Activated naive CD8-positive, alpha-beta T cell treated with anti-CD3 and anti-CD28 coated beads, Interleukin-2, amount 10 ng/mL, durations not matched to agents 7 days and 5 days (primary cell): ENCODE results near the gene CD86. TPM values are rescaled to one million over a fixed set of nuclear protein-coding genes. Genes with fewer than 3 reads are reported as not detected.

Source experiments
- ATAC-seq: fragments of 150-1000 bp; cut with Tn5 transposase; one replicate; pipeline ENCODE4 v1.10.0; 2021; ENCODE audit warnings: low read depth, moderate library complexity
- POLR2A ChIA-PET: fragments of 350-600 bp; sonication (Branson Sonifier 250); formaldehyde crosslinking; loops from one replicate; lab custom pipeline; 2021; ENCODE audit warnings: antibody characterized with exemption; lab: Charles Lee
- DNase-seq: peaks from one replicate; pipeline ENCODE4 v3.0.0; 2021
- H3K27ac Mint-ChIP-seq: one replicate; pipeline ENCODE4 v1.8.0; 2022; ENCODE audit warnings: mild to moderate bottlenecking, mixed read lengths
- H3K27me3 Mint-ChIP-seq: one replicate; pipeline ENCODE4 v1.8.0; 2022; ENCODE audit warnings: mild to moderate bottlenecking, moderate library complexity, mixed read lengths
- H3K36me3 Mint-ChIP-seq: one replicate; pipeline ENCODE4 v1.8.0; 2021; ENCODE audit warnings: mild to moderate bottlenecking, mixed read lengths
- H3K4me1 Mint-ChIP-seq: one replicate; pipeline ENCODE4 v1.8.0; 2021; ENCODE audit warnings: mixed read lengths
- H3K4me3 Mint-ChIP-seq: one replicate; pipeline ENCODE4 v1.8.0; 2022; ENCODE audit warnings: mild to moderate bottlenecking, moderate library complexity, mixed read lengths
- H3K9me3 Mint-ChIP-seq: one replicate; pipeline ENCODE4 v1.8.0; 2021; ENCODE audit warnings: mixed read lengths
- total RNA-seq, 2 experiments: library from RNA; stranded (reverse); gene quantifications; one replicate each; pipeline ENCODE4 v1.2.3, GENCODE V29; 2021

Gene CD86, protein sequence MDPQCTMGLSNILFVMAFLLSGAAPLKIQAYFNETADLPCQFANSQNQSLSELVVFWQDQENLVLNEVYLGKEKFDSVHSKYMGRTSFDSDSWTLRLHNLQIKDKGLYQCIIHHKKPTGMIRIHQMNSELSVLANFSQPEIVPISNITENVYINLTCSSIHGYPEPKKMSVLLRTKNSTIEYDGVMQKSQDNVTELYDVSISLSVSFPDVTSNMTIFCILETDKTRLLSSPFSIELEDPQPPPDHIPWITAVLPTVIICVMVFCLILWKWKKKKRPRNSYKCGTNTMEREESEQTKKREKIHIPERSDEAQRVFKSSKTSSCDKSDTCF
- 1 to 10 TPM in 1 of 2 experiments, under 1 TPM in 1; 0.42 to 1.0 TPM for total RNA-seq

DNA sequence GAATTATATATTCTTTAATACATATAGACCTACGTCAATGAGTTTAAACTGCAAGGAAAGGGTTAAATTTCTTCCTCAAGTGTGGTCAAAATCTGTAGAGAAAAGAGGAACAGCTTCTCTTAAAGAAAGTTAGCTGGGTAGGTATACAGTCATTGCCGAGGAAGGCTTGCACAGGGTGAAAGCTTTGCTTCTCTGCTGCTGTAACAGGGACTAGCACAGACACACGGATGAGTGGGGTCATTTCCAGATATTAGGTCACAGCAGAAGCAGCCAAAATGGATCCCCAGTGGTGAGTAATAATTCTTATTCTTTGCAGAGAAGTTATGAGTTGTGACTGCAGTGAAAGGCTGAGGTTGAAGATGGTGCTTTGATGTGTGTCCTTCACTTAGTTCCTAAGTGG lies at the start of gene CD86:
Gene CD86 (plus strand): TSS at position 148 of the 400 bp plus-strand sequence. CDS start 128 bp downstream, at position 276.
- POLR2A ChIA-PET = no interaction called here
- Mint-ChIP-seq H3K36me3 (no peaks in the 10 kb centered on the region), H3K27ac (no peak within 1 kb of the TSS), H3K4me1 (no peaks in the 10 kb centered on the region), H3K4me3 (no peak within 1 kb of the TSS), H3K27me3 (peaks cover 48% of the 10 kb centered on the region), H3K9me3 (no peaks in the 10 kb centered on the region)
- no peak for ATAC-seq
- no peak for DNase-seq

DNA sequence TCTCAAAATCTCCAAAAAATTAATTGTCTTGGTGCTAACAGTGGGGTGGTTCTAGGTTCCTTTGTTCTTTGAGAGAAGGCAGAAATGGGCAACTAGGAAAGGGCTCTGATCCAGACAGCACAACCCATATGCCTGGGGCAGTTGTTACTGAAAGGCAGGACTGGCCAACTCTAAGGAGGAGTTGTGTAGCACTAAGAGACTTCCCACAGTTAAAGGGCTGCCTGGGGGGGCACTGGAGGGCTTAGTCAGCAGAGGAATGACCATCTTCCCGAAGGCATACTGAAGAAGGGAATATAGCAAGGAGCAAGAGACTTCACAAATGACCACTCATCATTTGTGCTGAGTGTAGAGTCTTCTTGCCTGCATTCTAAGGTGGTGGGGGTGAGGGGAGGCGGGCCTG lies 48.9 kb upstream of the CD86 start:
- ATAC-seq = no peak
- Mint-ChIP-seq H3K27ac (no peak overlapping the region), H3K4me3 (no peak overlapping the region), H3K36me3 (no peaks in the 10 kb centered on the region), H3K27me3 (peaks cover 26% of the 10 kb centered on the region), H3K4me1 (no peaks in the 10 kb centered on the region), H3K9me3 (no peaks in the 10 kb centered on the region)
- POLR2A ChIA-PET = no interaction called here
- DNase-seq = no peak

DNA sequence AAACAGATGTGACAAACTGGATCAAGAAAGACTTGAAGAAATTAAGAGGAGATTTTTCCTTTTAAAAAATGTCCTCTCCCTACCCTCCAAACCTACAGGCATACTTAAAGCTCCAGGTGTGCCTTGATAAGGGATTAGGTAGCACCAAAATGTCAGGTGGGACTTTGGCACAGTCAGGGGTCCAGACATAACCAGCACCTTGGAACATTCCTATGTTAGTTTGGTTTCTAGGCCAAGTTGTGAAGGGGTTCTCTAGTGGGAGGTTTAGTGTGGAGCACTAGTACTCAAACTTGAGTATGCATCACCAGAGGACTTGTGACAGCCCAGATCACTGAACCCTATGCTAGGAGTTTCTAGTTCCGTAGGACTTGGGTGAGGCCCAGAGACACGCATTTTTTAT lies 47.0 kb upstream of the CD86 start:
- POLR2A ChIA-PET = no interaction called here
- H3K4me3 Mint-ChIP-seq = no peak overlapping the region
- no peak overlapping the region for H3K27ac Mint-ChIP-seq
- peaks cover 28% of the 10 kb centered on the region for H3K27me3 Mint-ChIP-seq
- no peaks in the 10 kb centered on the region for H3K36me3 Mint-ChIP-seq
- no peak for DNase-seq
- H3K4me1 Mint-ChIP-seq = no peaks in the 10 kb centered on the region
- ATAC-seq = no peak
- no peaks in the 10 kb centered on the region for H3K9me3 Mint-ChIP-seq

DNA sequence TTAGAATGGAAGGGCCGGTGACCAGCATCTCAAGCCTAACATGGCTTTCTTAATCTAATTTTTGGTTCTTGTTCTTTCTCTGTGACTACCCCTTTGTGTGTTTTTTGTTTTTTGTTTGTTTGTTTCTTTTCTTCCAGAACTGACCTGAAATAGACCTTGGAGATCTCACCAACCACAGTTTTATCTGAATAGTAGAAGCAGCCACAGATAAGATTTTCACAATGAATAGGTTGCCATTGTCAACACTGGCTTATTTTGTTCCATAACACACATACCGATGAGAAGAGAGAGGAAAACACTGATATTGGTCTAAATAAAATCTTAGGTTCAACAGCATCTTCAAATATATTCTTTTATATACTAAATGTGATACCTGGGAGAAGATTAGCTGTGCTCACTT lies 44.7 kb upstream of the CD86 start:
- Mint-ChIP-seq H3K4me1 (no peaks in the 10 kb centered on the region), H3K9me3 (no peaks in the 10 kb centered on the region), H3K4me3 (no peak overlapping the region), H3K27me3 (peaks cover 27% of the 10 kb centered on the region), H3K36me3 (no peaks in the 10 kb centered on the region), H3K27ac (no peak overlapping the region)
- DNase-seq (no peak), ATAC-seq (no peak)
- POLR2A ChIA-PET = no interaction called here

DNA sequence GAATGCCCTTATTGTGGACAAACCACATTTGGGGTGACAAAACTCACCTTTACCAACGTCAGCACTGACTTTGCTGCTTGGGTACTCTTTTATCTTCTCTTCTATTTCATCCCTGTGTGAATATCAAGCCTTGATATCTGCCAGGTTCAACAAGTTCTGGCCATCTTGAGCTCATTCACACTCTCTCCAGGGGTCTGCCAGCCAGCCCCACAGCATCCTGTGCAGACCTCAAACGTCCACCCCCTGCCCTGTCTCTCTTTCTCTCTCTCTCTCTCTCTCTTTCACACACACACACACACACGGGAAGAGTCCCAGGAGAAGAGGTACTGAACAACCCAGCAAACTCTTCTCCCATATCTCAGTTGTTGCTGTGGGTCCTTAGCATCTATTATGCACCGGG lies 43.8 kb upstream of the CD86 start:
- no peaks in the 10 kb centered on the region for H3K36me3 Mint-ChIP-seq
- no peak overlapping the region for H3K4me3 Mint-ChIP-seq
- ATAC-seq = no peak
- no peak for DNase-seq
- H3K4me1 Mint-ChIP-seq = no peaks in the 10 kb centered on the region
- H3K9me3 Mint-ChIP-seq = peaks cover 2% of the 10 kb centered on the region
- POLR2A ChIA-PET = no interaction called here
- no peak overlapping the region for H3K27ac Mint-ChIP-seq
- H3K27me3 Mint-ChIP-seq = peaks cover 24% of the 10 kb centered on the region

DNA sequence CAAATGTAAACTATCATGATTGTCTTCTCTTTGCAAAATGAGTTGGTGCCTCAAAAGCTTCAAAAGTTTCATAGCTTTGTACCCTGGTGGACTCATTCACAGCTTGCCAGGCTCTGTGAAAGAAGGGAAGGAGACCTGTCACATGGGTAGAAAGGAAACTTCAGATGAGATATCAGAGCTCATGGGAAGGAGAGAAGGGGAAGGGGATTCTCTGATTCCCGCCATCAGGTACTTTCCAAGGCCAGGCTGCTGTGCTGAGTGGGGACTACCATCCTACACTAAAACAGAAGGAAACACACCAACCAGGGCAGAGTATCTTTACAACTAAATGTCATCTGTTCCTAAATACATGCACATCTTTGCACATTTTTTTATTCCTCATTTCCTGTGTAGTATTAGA lies 42.3 kb upstream of the CD86 start:
- Mint-ChIP-seq H3K4me1 (no peaks in the 10 kb centered on the region), H3K9me3 (peaks cover 2% of the 10 kb centered on the region), H3K4me3 (no peak overlapping the region), H3K27ac (no peak overlapping the region), H3K36me3 (no peaks in the 10 kb centered on the region), H3K27me3 (peaks cover 30% of the 10 kb centered on the region)
- ATAC-seq = no peak
- POLR2A ChIA-PET = interaction anchor here (0.5 kb wide), 1 partner anchor 1382 kb away, joined by 3 read pairs; no protein-coding TSS in a partner anchor
- no peak for DNase-seq

DNA sequence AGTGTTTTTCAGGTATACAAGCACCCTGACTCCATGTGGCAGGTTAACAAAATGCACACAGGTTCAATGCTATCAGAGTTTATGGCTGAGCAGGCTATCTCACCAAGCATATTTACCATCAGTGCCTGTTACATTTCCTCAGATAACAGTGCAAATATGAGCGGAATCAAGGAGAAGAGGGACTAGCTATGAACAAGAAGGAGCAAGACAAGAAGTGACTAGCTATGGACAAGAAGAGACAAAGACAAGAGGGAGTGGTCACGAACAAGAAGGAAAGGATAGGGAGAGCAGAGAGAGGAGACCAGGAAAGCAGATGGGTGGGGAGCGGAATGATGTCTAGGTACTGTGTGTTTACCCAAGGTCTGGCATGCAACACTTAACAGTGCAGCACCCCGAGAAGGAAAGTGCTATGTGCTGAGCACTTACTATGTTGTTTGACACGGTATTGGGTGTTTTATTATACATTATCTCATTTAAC lies 41.7 kb upstream of the CD86 start:
- no peaks in the 10 kb centered on the region for H3K4me1 Mint-ChIP-seq
- POLR2A ChIA-PET = no interaction called here

DNA sequence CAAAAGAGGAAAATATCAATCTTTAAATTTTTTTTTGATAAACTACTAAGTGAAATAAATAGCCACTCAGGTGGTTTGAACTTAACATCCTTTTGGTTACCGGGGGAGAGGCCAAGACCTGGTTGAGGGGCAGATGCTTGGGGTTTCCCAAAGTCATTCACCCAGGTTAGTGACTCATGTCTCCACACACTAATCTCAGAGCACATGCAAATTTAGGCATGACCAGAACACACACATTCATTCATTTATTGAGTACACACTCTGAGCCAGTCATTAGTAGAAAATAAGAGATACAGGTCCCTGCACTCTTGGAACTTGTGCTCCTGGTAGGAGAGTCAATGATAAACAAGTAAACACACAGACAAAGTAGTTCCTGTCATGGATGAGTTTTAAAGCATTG lies 40.4 kb upstream of the CD86 start:
- POLR2A ChIA-PET = no interaction called here
- H3K27ac Mint-ChIP-seq = no peak overlapping the region
- ATAC-seq (no peak), DNase-seq (no peak)
- peaks cover 41% of the 10 kb centered on the region for H3K27me3 Mint-ChIP-seq
- no peaks in the 10 kb centered on the region for H3K4me1 Mint-ChIP-seq
- H3K36me3 Mint-ChIP-seq = no peaks in the 10 kb centered on the region
- no peak overlapping the region for H3K4me3 Mint-ChIP-seq
- H3K9me3 Mint-ChIP-seq = peaks cover 2% of the 10 kb centered on the region

More for the DNA sequence above, 41.7 kb upstream of the CD86 start:
- ATAC-seq (no peak), DNase-seq (no peak)
- H3K4me3 Mint-ChIP-seq = no peak overlapping the region
- no peak overlapping the region for H3K27ac Mint-ChIP-seq
- peaks cover 2% of the 10 kb centered on the region for H3K9me3 Mint-ChIP-seq
- H3K36me3 Mint-ChIP-seq = no peaks in the 10 kb centered on the region
- H3K27me3 Mint-ChIP-seq = peaks cover 32% of the 10 kb centered on the region

DNA sequence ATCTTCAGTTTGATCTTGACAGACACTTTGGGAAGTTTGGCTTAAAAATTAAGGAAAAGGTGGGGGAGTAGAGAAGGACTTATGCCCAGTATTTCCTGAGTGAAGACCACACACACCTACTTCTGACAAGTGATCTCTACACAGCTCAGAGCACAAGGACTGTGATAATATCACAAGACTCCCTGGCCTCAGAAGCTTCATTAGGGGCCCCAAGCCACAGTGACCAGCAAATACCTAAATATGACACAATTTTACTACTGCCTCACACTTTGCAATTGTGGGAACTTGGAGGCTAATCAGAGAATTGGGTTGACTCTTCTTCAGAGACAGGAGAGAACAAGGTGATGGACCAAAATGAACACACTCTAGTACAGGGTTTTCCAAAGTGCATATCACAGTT lies 35.7 kb upstream of the CD86 start:
- POLR2A ChIA-PET = no interaction called here
- Mint-ChIP-seq H3K4me3 (no peak overlapping the region), H3K27ac (no peak overlapping the region), H3K4me1 (peaks cover 4% of the 10 kb centered on the region), H3K9me3 (peaks cover 2% of the 10 kb centered on the region), H3K27me3 (peaks cover 44% of the 10 kb centered on the region), H3K36me3 (no peaks in the 10 kb centered on the region)
- ATAC-seq = no peak
- no peak for DNase-seq

DNA sequence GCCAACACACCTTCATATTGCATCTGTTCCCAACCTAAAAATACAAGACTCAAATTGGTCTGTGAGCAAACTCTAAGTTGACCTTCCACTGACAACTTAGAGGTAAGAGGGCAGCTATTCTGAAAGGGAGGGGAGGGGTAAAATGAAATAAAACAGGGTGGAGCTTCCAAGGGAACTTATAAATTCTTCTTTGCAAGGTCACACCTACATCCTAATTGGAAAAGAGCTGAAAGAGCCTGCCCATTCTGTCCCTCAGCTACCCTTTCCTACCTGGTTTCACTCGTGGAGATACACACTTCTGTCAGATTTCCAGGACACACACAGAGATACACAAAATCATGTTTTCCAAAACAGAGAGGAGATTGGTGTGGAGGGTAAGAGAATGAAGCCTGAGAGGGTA lies 34.1 kb upstream of the CD86 start:
- ATAC-seq (no peak), DNase-seq (no peak)
- H3K4me1 Mint-ChIP-seq = peaks cover 4% of the 10 kb centered on the region
- peaks cover under 1% of the 10 kb centered on the region for H3K9me3 Mint-ChIP-seq
- H3K27ac Mint-ChIP-seq = no peak overlapping the region
- H3K4me3 Mint-ChIP-seq = peak overlapping the region; percentile 7
- H3K27me3 Mint-ChIP-seq = peaks cover 45% of the 10 kb centered on the region
- H3K36me3 Mint-ChIP-seq = no peaks in the 10 kb centered on the region
- POLR2A ChIA-PET = no interaction called here

DNA sequence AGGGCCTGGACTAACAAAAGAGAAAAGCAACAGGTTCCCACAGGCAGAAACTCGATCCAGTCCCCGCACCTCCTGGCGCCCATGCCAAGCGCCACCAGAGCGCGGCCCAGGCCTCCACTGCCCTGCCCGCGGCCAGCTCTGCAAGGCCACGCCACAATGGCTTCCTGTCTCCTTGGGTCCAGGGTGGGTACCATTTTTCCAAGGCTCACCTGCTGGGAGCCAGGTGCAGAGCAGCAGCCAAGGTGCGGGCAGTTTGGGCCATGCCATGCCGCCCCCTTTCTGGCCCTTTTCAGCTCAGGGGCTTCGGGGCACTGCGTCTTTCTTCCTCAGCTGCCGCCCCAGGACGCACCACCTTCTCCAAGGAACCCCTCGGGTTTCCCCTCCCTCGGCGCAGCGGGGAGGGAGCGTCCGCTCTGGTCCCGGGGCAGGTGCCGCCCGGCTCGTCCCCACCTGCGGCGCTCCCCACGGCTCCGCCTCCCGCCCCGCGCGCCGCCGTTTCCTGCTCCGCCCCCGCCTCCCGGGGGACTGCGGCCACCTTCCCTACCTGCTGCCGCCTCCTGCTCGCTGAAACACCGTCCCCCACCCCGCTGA lies 33.3 kb upstream of the CD86 start, which contains the start of gene ILDR1:
Gene ILDR1 (minus strand): TSS at position 437 of the 591 bp plus-strand sequence. CDS start 170 bp downstream, at position 267.
- ATAC-seq = peak; percentile 70
- peak; percentile 54 for DNase-seq
- H3K4me3 Mint-ChIP-seq = peak within 1 kb of the TSS; percentile 80
- H3K9me3 Mint-ChIP-seq = no peaks in the 10 kb centered on the region
- H3K4me1 Mint-ChIP-seq = peaks cover 4% of the 10 kb centered on the region
- peaks cover 45% of the 10 kb centered on the region for H3K27me3 Mint-ChIP-seq
- no peaks in the 10 kb centered on the region for H3K36me3 Mint-ChIP-seq
- no peak within 1 kb of the TSS for H3K27ac Mint-ChIP-seq
- POLR2A ChIA-PET = no interaction called here

DNA sequence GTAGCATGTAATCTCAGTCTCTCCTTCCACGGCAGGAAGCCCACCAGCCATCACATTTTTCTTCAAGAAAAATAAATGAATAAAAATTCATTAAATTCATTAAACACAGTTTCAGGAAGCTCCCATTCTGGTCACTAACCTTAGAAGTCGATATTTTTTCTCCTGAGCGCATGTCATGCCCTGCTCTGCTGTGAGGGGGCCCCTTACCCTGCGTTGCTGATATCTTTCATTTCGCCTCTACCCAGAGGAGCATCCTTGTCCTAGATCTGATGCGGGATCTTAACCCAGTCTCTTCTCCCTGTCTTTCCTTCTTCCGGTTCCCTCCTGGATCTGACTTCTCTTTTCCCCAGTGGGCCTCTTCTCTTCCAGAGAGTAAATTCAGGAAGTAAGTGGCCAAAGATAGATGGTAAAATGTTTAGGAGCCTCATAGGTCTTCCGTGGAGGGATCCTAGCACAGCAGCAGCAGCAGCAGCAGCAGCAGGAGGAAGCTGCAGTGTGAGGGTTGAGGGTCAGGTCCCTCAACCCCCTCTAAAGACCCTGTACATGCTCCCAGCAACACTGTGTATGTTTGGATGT lies 31.7 kb upstream of the CD86 start:
- ATAC-seq (no peak), DNase-seq (no peak)
- Mint-ChIP-seq H3K9me3 (no peaks in the 10 kb centered on the region), H3K4me1 (peaks cover 4% of the 10 kb centered on the region), H3K4me3 (no peak overlapping the region), H3K27ac (no peak overlapping the region), H3K27me3 (peaks cover 40% of the 10 kb centered on the region), H3K36me3 (no peaks in the 10 kb centered on the region)
- POLR2A ChIA-PET = no interaction called here

DNA sequence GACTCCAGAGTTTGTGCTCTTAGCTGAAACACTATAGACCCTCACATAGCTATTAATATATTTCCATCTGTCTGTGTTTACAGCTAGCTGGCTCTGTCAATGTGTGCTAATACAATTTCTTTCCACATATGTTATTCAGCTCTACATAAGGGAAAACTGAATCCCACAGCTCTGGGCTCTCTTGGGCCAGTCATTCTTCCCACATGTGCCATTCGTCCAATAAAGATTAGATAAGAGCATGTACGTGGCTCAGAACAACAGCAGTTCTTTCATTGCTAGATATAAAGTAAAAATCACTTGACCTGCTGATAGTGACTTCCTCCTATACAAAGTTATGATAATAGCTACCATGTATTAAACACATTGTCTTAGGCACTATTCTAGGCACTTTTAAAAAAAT lies 30.4 kb upstream of the CD86 start:
- ATAC-seq = no peak
- H3K4me3 Mint-ChIP-seq = no peak overlapping the region
- POLR2A ChIA-PET = no interaction called here

DNA sequence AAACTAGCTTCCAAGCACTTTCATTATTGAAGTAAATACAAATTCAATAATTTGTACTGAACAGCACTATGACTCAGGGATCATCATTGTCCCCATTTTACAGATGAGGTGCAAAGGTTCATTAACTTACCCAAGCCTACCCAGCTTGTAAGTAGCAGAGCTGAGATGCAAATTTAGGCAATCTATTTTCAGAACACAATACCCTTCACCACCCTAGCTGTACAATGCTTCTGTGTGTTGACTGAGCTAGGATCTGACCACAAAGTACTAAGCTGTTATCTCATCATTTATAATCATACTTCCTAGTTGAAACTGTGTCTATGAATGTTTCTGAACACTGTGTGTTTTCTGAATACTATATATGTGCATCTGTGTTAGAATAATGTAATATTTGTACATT lies 29.9 kb upstream of the CD86 start:
- Mint-ChIP-seq H3K36me3 (no peaks in the 10 kb centered on the region), H3K27me3 (peaks cover 24% of the 10 kb centered on the region), H3K27ac (no peak overlapping the region), H3K4me3 (no peak overlapping the region), H3K4me1 (peaks cover 8% of the 10 kb centered on the region), H3K9me3 (no peaks in the 10 kb centered on the region)
- POLR2A ChIA-PET = no interaction called here
- ATAC-seq (no peak), DNase-seq (no peak)

More for the DNA sequence above, 30.4 kb upstream of the CD86 start:
- no peaks in the 10 kb centered on the region for H3K9me3 Mint-ChIP-seq
- peaks cover 6% of the 10 kb centered on the region for H3K4me1 Mint-ChIP-seq
- no peaks in the 10 kb centered on the region for H3K36me3 Mint-ChIP-seq
- peaks cover 29% of the 10 kb centered on the region for H3K27me3 Mint-ChIP-seq
- DNase-seq = no peak
- no peak overlapping the region for H3K27ac Mint-ChIP-seq
